ENCODE measurements around the gene PEDS1. TPM values are rescaled to one million over a fixed set of nuclear protein-coding genes. Genes with fewer than 3 reads are reported as not detected.

The PEDS1 gene
- total and polyA plus RNA-seq, 2 of the 13 experiments (the other 11 are each of a cell fraction or from before 2014, with no cell fraction given): 30.5 to 93.9 TPM

GRCh38 chr20:50110141-50111047, 43.1 kb downstream of the PEDS1 start (continued):
- no peak for TF ChIP-seq ZNF407 (CRISPR knock-in tag; IDR thresholded peaks at IDR 0.05; ENCODE audit: not compliant biosample characterization)
- TF ChIP-seq BORCS8-MEF2B (CRISPR knock-in tag; IDR thresholded peaks at IDR 0.05): no peak
- no peak for TF ChIP-seq TFDP1 (CRISPR knock-in tag; IDR thresholded peaks at IDR 0.05; ENCODE audit: borderline replicate concordance)
- TF ChIP-seq ZNF761 (CRISPR knock-in tag; conservative IDR thresholded peaks at IDR 0.05): no peak; the same call in 1 of the 2 replicates
- 0 out of 2 replicates have a peak, but pooled peaks have one; percentile 41 for TF ChIP-seq MEIS1 (CRISPR knock-in tag; IDR thresholded peaks at IDR 0.05; ENCODE audit: borderline replicate concordance)
- TF ChIP-seq HNF4A (CRISPR knock-in tag; IDR thresholded peaks at IDR 0.05): 0 out of 2 replicates have a peak, but pooled peaks have one; percentile 25
- TF ChIP-seq MEIS2 (CRISPR knock-in tag; IDR thresholded peaks at IDR 0.05): no peak
- TF ChIP-seq SP1 (IDR thresholded peaks at IDR 0.05): no peak
- TF ChIP-seq SP1 (CRISPR knock-in tag; IDR thresholded peaks at IDR 0.05): 0 out of 2 replicates have a peak, but pooled peaks have one; percentile 22
- TF ChIP-seq SMAD9 (CRISPR knock-in tag; IDR thresholded peaks at IDR 0.05): no peak
- no peak for TF ChIP-seq CREB1 (IDR thresholded peaks at IDR 0.05)
- TF ChIP-seq CREB1 (CRISPR knock-in tag; IDR thresholded peaks at IDR 0.05): 0 out of 2 replicates have a peak, but pooled peaks have one; percentile 12
- TF ChIP-seq ZGPAT (CRISPR knock-in tag; IDR thresholded peaks at IDR 0.05): peak; percentile 36
- peak; percentile 3; the same call in 1 of the 2 replicates for TF ChIP-seq ZFY (CRISPR knock-in tag; IDR thresholded peaks at IDR 0.05)
- TF ChIP-seq NPAS2 (CRISPR knock-in tag; IDR thresholded peaks at IDR 0.05; ENCODE audit: borderline replicate concordance): no peak
- TF ChIP-seq ZNF564 (CRISPR knock-in tag; IDR thresholded peaks at IDR 0.05): no peak
- no peak for TF ChIP-seq ZNF879 (CRISPR knock-in tag; IDR thresholded peaks at IDR 0.05)
- no peak for TF ChIP-seq CAMTA2 (CRISPR knock-in tag; IDR thresholded peaks at IDR 0.05; ENCODE audit: borderline replicate concordance)

Measured in HepG2 (cell line).